ENCODE results near the gene TP53BP2.

DNA sequence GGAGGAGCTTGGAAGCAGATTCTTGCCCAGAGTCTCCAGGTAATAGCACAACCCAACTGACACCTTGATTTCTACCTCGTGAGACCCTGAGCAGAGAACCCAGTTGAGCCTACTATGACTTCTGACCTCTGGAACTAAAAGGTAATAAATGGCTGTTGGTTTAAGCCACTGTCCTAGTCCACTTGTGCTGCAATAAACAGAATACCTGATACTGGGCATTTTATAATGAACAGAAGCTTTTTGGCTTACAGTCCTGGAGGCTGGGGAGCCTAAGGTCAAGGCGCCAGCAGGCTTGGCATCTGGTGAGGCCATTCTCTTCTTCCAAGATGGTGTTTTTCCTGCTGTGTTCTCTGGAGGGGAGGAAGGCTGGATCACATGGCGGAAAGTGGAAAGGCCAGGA lies 39.9 kb upstream of the TP53BP2 start:
- TF ChIP-seq, protein P1, sequence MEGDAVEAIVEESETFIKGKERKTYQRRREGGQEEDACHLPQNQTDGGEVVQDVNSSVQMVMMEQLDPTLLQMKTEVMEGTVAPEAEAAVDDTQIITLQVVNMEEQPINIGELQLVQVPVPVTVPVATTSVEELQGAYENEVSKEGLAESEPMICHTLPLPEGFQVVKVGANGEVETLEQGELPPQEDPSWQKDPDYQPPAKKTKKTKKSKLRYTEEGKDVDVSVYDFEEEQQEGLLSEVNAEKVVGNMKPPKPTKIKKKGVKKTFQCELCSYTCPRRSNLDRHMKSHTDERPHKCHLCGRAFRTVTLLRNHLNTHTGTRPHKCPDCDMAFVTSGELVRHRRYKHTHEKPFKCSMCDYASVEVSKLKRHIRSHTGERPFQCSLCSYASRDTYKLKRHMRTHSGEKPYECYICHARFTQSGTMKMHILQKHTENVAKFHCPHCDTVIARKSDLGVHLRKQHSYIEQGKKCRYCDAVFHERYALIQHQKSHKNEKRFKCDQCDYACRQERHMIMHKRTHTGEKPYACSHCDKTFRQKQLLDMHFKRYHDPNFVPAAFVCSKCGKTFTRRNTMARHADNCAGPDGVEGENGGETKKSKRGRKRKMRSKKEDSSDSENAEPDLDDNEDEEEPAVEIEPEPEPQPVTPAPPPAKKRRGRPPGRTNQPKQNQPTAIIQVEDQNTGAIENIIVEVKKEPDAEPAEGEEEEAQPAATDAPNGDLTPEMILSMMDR (IDR thresholded peaks at IDR 0.05), result no peak
- no peak for TF ChIP-seq POLR2A (IDR thresholded peaks at IDR 0.05)
